Gastrocnemius medialis (tissue), 4 donors: ENCODE results near the gene CFAP97D2. TPM values are rescaled to one million over a fixed set of nuclear protein-coding genes. Genes with fewer than 3 reads are reported as not detected.

Experiments
- ATAC-seq, 2 donors: fragments of 150-250 bp; one replicate each; pipeline ENCODE4 v1.9.1; 2016
- DNase-seq, 2 donors: peaks; one replicate each; pipeline ENCODE4 v3.0.0-alpha.2; 2019
- H3K27ac ChIP-seq, 4 donors: fragments of 200-600 bp; sonication (generic); 1 replicate in 1 of 4; 2 replicates in 3 of 4; pipeline ENCODE4 v1.5.1; 2016 to 2018; ENCODE audit warnings: mild to moderate bottlenecking in 2 of 4, moderate library complexity in 1 of 4
- H3K27me3 ChIP-seq, 3 donors: fragments of 200-600 bp; sonication (generic) in 2 of 3; 1 replicate in 1 of 3; 2 replicates in 2 of 3; pipeline versions ENCODE4 v1.5.1 to v1.6.0; 2016 to 2019; ENCODE audit warnings: mild to moderate bottlenecking in 1 of 3, moderate library complexity in 1 of 3
- H3K36me3 ChIP-seq, 2 donors: fragments of 200-600 bp; sonication (generic) in 1 of 2; one replicate each; pipeline ENCODE4 v1.5.1; 2017 to 2018
- H3K4me1 ChIP-seq, 2 donors: fragments of 200-600 bp; sonication (generic) in 1 of 2; one replicate each; pipeline ENCODE4 v1.5.1; 2016 to 2017; ENCODE audit warnings: mild to moderate bottlenecking in 2 of 2
- H3K4me3 ChIP-seq, 4 donors: fragments of 200-600 bp; sonication (generic) in 3 of 4; 1 replicate in 1 of 4; 2 replicates in 3 of 4; pipeline ENCODE4 v1.5.1; 2016 to 2019; ENCODE audit warnings: mild to moderate bottlenecking in 2 of 4
- H3K9me3 ChIP-seq, 3 donors: fragments of 200-600 bp; sonication (generic) in 2 of 3; 1 replicate in 1 of 3; 2 replicates in 2 of 3; pipeline ENCODE4 v1.5.1; 2016 to 2019
- CTCF ChIP-seq, 5 experiments: fragments of 450-650 bp in 3 of 5; fragments of 200-600 bp in 2 of 5; sonication (generic) in 2 of 5; IDR thresholded peaks in 4 of 5; conservative IDR thresholded peaks in 1 of 5; 1 replicate in 4 of 5; 2 replicates in 1 of 5; pipeline ENCODE4 v1.5.1; 2016 to 2019; ENCODE audit warnings: antibody characterized with exemption in 5 of 5, mild to moderate bottlenecking in 3 of 5, moderate library complexity in 3 of 5
- POLR2A ChIP-seq, 2 donors: fragments of 450-650 bp; IDR thresholded peaks; one replicate each; pipeline ENCODE4 v1.6.1; 2017; ENCODE audit warnings: antibody characterized with exemption in 2 of 2, mild to moderate bottlenecking in 2 of 2, moderate library complexity in 2 of 2
- in situ Hi-C, 4 donors: fragments of 200-750 bp; cut with MboI; loops; one replicate each; pipeline versions ENCODE4 v1.15.0 to v1.8.0; 2017; ENCODE audit warnings: low sequenced_read_pairs in 4 of 4
- intact Hi-C: fragments of 100-400 bp; cut with DNase I; formaldehyde crosslinking; loops from one replicate; pipeline ENCODE4 v1.15.1; 2023; ENCODE audit warnings: low total_unique reads
- total RNA-seq, 4 donors: library from RNA; depleted of rRNA; stranded (reverse); fragments of >200 nt; gene quantifications; one replicate each; pipeline versions ENCODE4 v1.1.0 to v1.2.3, GENCODE V29; 2016

CFAP97D2 gene
- total RNA-seq, 4 donors from 2014 or later = not detected

- Histone ChIP-seq H3K4me1 (peaks cover 0 to 3% of the 10 kb centered on the region in 2 donors), H3K27ac (no peak overlapping the region), H3K4me3 (no peak overlapping the region), H3K36me3 (no peaks in the 10 kb centered on the region), H3K9me3 (no peaks in the 10 kb centered on the region), H3K27me3 (peaks cover 0 to 10% (median 0%) of the 10 kb centered on the region in 3 donors)
- intact Hi-C loops = loop anchor here (1.0 to 5.0 kb wide), 3 partner anchors 185 to 410 kb away; no protein-coding TSS in a partner anchor
- TF ChIP-seq POLR2A (IDR thresholded peaks at IDR 0.05) (no peak), CTCF (IDR thresholded peaks at IDR 0.05 in 4 of 5, conservative IDR thresholded peaks at IDR 0.05 in 1 of 5) (peak; percentile 93 to 98 (median 96))
- DNase-seq (peak; percentile 67 to 82), ATAC-seq (peak; percentile 89 to 98)
- in situ Hi-C loops = no loop called here
These were observed 47.8 kb downstream of the CFAP97D2 start for GRCh38 chr13:114226699-114227323.

- intact Hi-C loops (loop anchor here (2.0 to 5.0 kb wide), 2 partner anchors 185 to 411 kb away; no protein-coding TSS in a partner anchor), in situ Hi-C loops (no loop called here)
These were observed 48.5 kb downstream of the CFAP97D2 start for GRCh38 chr13:114227528-114227927.

GRCh38 chr13:114228176-114228575 lies 49.1 kb downstream of the CFAP97D2 start:
- Histone ChIP-seq H3K27ac (no peak overlapping the region), H3K27me3 (peaks cover 0 to 10% (median 0%) of the 10 kb centered on the region in 3 donors), H3K36me3 (no peaks in the 10 kb centered on the region), H3K9me3 (no peaks in the 10 kb centered on the region), H3K4me3 (no peak overlapping the region), H3K4me1 (no peaks in the 10 kb centered on the region)
- TF ChIP-seq CTCF (IDR thresholded peaks at IDR 0.05 in 4 of 5, conservative IDR thresholded peaks at IDR 0.05 in 1 of 5) = no peak
- no peak for TF ChIP-seq POLR2A (IDR thresholded peaks at IDR 0.05)
- intact Hi-C loops (loop anchor here (5.0 kb wide), 1 partner anchor 186 kb away; no protein-coding TSS in a partner anchor), in situ Hi-C loops (no loop called here)
- ATAC-seq = no peak
- DNase-seq = no peak

More at GRCh38 chr13:114227528-114227927, 48.5 kb downstream of the CFAP97D2 start:
- Histone ChIP-seq H3K27ac (no peak overlapping the region), H3K27me3 (peaks cover 0 to 10% (median 0%) of the 10 kb centered on the region in 3 donors), H3K9me3 (no peaks in the 10 kb centered on the region), H3K36me3 (no peaks in the 10 kb centered on the region), H3K4me3 (no peak overlapping the region), H3K4me1 (peaks cover 0 to 2% of the 10 kb centered on the region in 2 donors)
- TF ChIP-seq CTCF (IDR thresholded peaks at IDR 0.05 in 4 of 5, conservative IDR thresholded peaks at IDR 0.05 in 1 of 5) (no peak), POLR2A (IDR thresholded peaks at IDR 0.05) (no peak)
- DNase-seq (no peak), ATAC-seq (no peak)

- in situ Hi-C loops (no loop called here), intact Hi-C loops (loop anchor here (5.0 kb wide), 1 partner anchor 187 kb away; no protein-coding TSS in a partner anchor)
- DNase-seq (no peak), ATAC-seq (no peak)
- Histone ChIP-seq H3K4me1 (peaks cover 0 to 3% of the 10 kb centered on the region in 2 donors), H3K9me3 (no peaks in the 10 kb centered on the region), H3K27me3 (peaks cover 0 to 10% (median 0%) of the 10 kb centered on the region in 3 donors), H3K4me3 (no peak overlapping the region), H3K36me3 (no peaks in the 10 kb centered on the region), H3K27ac (no peak overlapping the region)
- no peak for TF ChIP-seq CTCF (IDR thresholded peaks at IDR 0.05 in 4 of 5, conservative IDR thresholded peaks at IDR 0.05 in 1 of 5)
- TF ChIP-seq POLR2A (IDR thresholded peaks at IDR 0.05) = no peak
These were observed 50.4 kb downstream of the CFAP97D2 start for GRCh38 chr13:114229506-114229905.
